B cell (primary cell): Measurements from ENCODE around the gene CETN3. TPM values are rescaled to one million over a fixed set of nuclear protein-coding genes. Genes with fewer than 3 reads are reported as not detected.

Source experiments
- ATAC-seq: fragments of 200-7000 bp; cut with Tn5 transposase; one replicate; pipeline ENCODE4 v1.10.0; 2021; ENCODE audit warnings: low read depth, mild to moderate bottlenecking, moderate number of reproducible peaks, moderate library complexity
- CTCF ChIA-PET: fragments of 350-600 bp; sonication (Branson Sonifier 250); formaldehyde crosslinking; loops from one replicate; lab custom pipeline; 2021; ENCODE audit warnings: antibody characterized with exemption, inconsistent platforms; lab: Charles Lee
- POLR2A ChIA-PET: fragments of 350-600 bp; sonication (Branson Sonifier 250); formaldehyde crosslinking; loops from one replicate; lab custom pipeline; 2021; ENCODE audit warnings: antibody characterized with exemption; lab: Charles Lee
- DNase-seq: peaks from one replicate; pipeline ENCODE4 v3.0.0; 2013
- H2AFZ ChIP-seq: 2 replicates; pipeline ENCODE4 v1.6.1; 2012; ENCODE audit warnings: mild to moderate bottlenecking, low read depth, low read length; ENCODE audit not compliant: insufficient read depth, poor library complexity, severe bottlenecking
- H3K27ac ChIP-seq, 2 donors: 1 replicate in 1 of 2; 2 replicates in 1 of 2; pipeline ENCODE4 v1.5.1; 2012 to 2013; ENCODE audit warnings: low read length in 2 of 2, mild to moderate bottlenecking in 2 of 2, moderate library complexity in 1 of 2
- H3K27me3 ChIP-seq, 4 experiments: fragments of 200-600 bp in 1 of 4; sonication (generic) in 1 of 4; replicated peaks in 1 of 4; 1 replicate in 2 of 4; 2 replicates in 2 of 4; pipeline versions ENCODE4 v1.6.1 to v1.7.0; 2013 to 2016; ENCODE audit warnings: low read length in 3 of 4, mild to moderate bottlenecking in 2 of 4, mixed read lengths in 1 of 4, moderate library complexity in 1 of 4; ENCODE audit not compliant: insufficient read depth in 4 of 4, control insufficient read depth in 3 of 4; ENCODE audit errors: control extremely low read depth in 1 of 4
- H3K36me3 ChIP-seq, 2 experiments: replicated peaks in 1 of 2; 1 replicate in 1 of 2; 2 replicates in 1 of 2; pipeline versions ENCODE4 v1.6.1 to v1.7.1; 2013; ENCODE audit warnings: low read length in 1 of 2; ENCODE audit not compliant: insufficient read depth in 2 of 2, control insufficient read depth in 1 of 2; ENCODE audit errors: control extremely low read depth in 1 of 2, extremely low read depth in 1 of 2
- H3K4me1 ChIP-seq, 2 donors: fragments of 200-600 bp in 1 of 2; sonication (generic) in 1 of 2; 1 replicate in 1 of 2; 2 replicates in 1 of 2; pipeline versions ENCODE4 v1.5.1 to v1.6.1; 2013 to 2017; ENCODE audit warnings: low read length in 2 of 2; ENCODE audit not compliant: control insufficient read depth in 2 of 2, insufficient read depth in 2 of 2
- H3K4me2 ChIP-seq: replicated peaks from 2 replicates; pipeline ENCODE3; 2012; ENCODE audit warnings: mild to moderate bottlenecking, low read depth, low read length; ENCODE audit not compliant: poor library complexity, severe bottlenecking
- H3K4me3 ChIP-seq, 5 experiments: fragments of 200-600 bp in 1 of 5; sonication (generic) in 1 of 5; 1 replicate in 3 of 5; 2 replicates in 2 of 5; pipeline versions ENCODE4 v1.5.1 to v1.7.0; 2011 to 2016; ENCODE audit warnings: low read length in 4 of 5, mild to moderate bottlenecking in 4 of 5, low read depth in 2 of 5, control low read depth in 1 of 5, moderate library complexity in 1 of 5; ENCODE audit not compliant: insufficient read depth in 1 of 5; ENCODE audit errors: control extremely low read depth in 1 of 5, extremely low read depth in 1 of 5
- H3K79me2 ChIP-seq: fragments of 200-600 bp; sonication (generic); one replicate; pipeline ENCODE4 v1.6.0; 2016; ENCODE audit warnings: low read length; ENCODE audit not compliant: control insufficient read depth, insufficient read depth
- H3K9ac ChIP-seq: fragments of 200-600 bp; sonication (generic); 2 replicates; pipeline ENCODE4 v1.6.1; 2017; ENCODE audit warnings: mild to moderate bottlenecking, low read length, moderate library complexity
- H3K9me3 ChIP-seq, 3 donors: one replicate each; pipeline versions ENCODE4 v1.6.1 to v1.7.1; 2013; ENCODE audit warnings: low read length in 2 of 3; ENCODE audit not compliant: control insufficient read depth in 2 of 3, insufficient read depth in 1 of 3; ENCODE audit errors: control extremely low read depth in 1 of 3
- H4K20me1 ChIP-seq: 2 replicates; pipeline ENCODE4 v1.6.0; 2012; ENCODE audit warnings: mild to moderate bottlenecking, low read length; ENCODE audit not compliant: insufficient read depth, control insufficient read depth, poor library complexity, severe bottlenecking
- H3K27ac Mint-ChIP-seq: one replicate; pipeline ENCODE4 v1.8.0; 2021; ENCODE audit warnings: mixed read lengths
- H3K27me3 Mint-ChIP-seq: one replicate; pipeline ENCODE4 v1.8.0; 2021; ENCODE audit warnings: mixed read lengths
- H3K4me1 Mint-ChIP-seq: one replicate; pipeline ENCODE4 v1.8.0; 2021; ENCODE audit warnings: mixed read lengths
- H3K4me3 Mint-ChIP-seq: one replicate; pipeline ENCODE4 v1.8.0; 2021; ENCODE audit warnings: mixed read lengths
- H3K9me3 Mint-ChIP-seq: one replicate; pipeline ENCODE4 v1.8.0; 2022; ENCODE audit warnings: mixed read lengths; ENCODE audit not compliant: insufficient read depth
- CTCF ChIP-seq: fragments of 200-600 bp; IDR thresholded peaks from one replicate; pipeline ENCODE4 v1.8.0; 2022; ENCODE audit warnings: antibody characterized with exemption, mild to moderate bottlenecking
- EZH2 ChIP-seq: IDR thresholded peaks from 2 replicates; pipeline ENCODE4 v1.6.1; 2012; ENCODE audit warnings: borderline replicate concordance, low read depth, mild to moderate bottlenecking, moderate library complexity, low read length; ENCODE audit not compliant: insufficient read depth, poor library complexity, severe bottlenecking
- WGBS: methylation state at CpG from one replicate; pipeline ENCODE4 v1.1.5; 2013; ENCODE audit warnings: missing lambda C conversion rate; ENCODE audit not compliant: insufficient coverage; 5-methylcytosine and 5-hydroxymethylcytosine counted together
- intact Hi-C: fragments of 100-400 bp; cut with micrococcal nuclease; formaldehyde crosslinking; loops from one replicate; pipeline ENCODE4 v1.10.0; 2022
- polyA plus RNA-seq: library from polyadenylated mRNA; depleted of rRNA; stranded (reverse); fragments of >200 nt; gene quantifications from 2 replicates; pipeline ENCODE4 v1.2.3, GENCODE V29; 2012
- total RNA-seq, 2 donors: library from RNA; stranded (reverse); fragments of 120-200 nt in 1 of 2; gene quantifications; 1 replicate in 1 of 2; 2 replicates in 1 of 2; pipeline versions ENCODE4 v1.2.3 to v1.2.4, GENCODE V29; 2013 to 2022

Gene CETN3
- total and polyA plus RNA-seq, 2 donors (not counting 1 experiment from before 2014, with no cell fraction given), result 1.5 to 18.0 TPM

- intact Hi-C loops, result no loop called here
- CTCF ChIA-PET, result interaction anchor here (0.7 kb wide), 1 partner anchor 393 kb away, joined by 3 read pairs; no protein-coding TSS in a partner anchor
These were observed 18.6 kb downstream of the CETN3 start for GRCh38 chr5:90390928-90391327.

GRCh38 chr5:90390326-90390725 lies 19.2 kb downstream of the CETN3 start:
- H3K27me3 ChIP-seq, result no peaks in the 10 kb centered on the region
- ChIA-PET POLR2A (no interaction called here), CTCF (interaction anchor here (0.7 kb wide), 1 partner anchor 393 kb away, joined by 3 read pairs; no protein-coding TSS in a partner anchor)
- H3K9ac ChIP-seq, result no peak overlapping the region
- H3K9me3 ChIP-seq, result no peaks in the 10 kb centered on the region
- no CpG with 5 or more reads among the region's 2 CpGs for WGBS
- Mint-ChIP-seq H3K4me3 (no peak overlapping the region), H3K4me1 (no peaks in the 10 kb centered on the region), H3K27ac (no peak overlapping the region), H3K9me3 (no peaks in the 10 kb centered on the region), H3K27me3 (no peaks in the 10 kb centered on the region)
- no peak for DNase-seq
- H3K4me2 ChIP-seq, result no peak overlapping the region
- no peak overlapping the region for H3K27ac ChIP-seq
- no peak overlapping the region for H3K4me3 ChIP-seq
- no peaks in the 10 kb centered on the region for H4K20me1 ChIP-seq
- no peak overlapping the region for H2AFZ ChIP-seq
- ATAC-seq, result no peak
- peaks cover 3 to 9% of the 10 kb centered on the region in 2 experiments for H3K36me3 ChIP-seq
- intact Hi-C loops, result no loop called here
- H3K4me1 ChIP-seq, result no peaks in the 10 kb centered on the region
- TF ChIP-seq CTCF (no peak), EZH2 (no peak)
- no peaks in the 10 kb centered on the region for H3K79me2 ChIP-seq

More at GRCh38 chr5:90390928-90391327, 18.6 kb downstream of the CETN3 start:
- Histone ChIP-seq H3K9me3 (no peaks in the 10 kb centered on the region), H3K4me2 (no peak overlapping the region), H3K27ac (no peak overlapping the region), H3K4me3 (no peak overlapping the region), H3K36me3 (peaks cover 3 to 9% of the 10 kb centered on the region in 2 experiments), H3K27me3 (no peaks in the 10 kb centered on the region), H3K4me1 (no peaks in the 10 kb centered on the region), H3K79me2 (no peaks in the 10 kb centered on the region), H4K20me1 (no peaks in the 10 kb centered on the region), H2AFZ (no peak overlapping the region), H3K9ac (no peak overlapping the region)
- Mint-ChIP-seq H3K27me3 (no peaks in the 10 kb centered on the region), H3K4me1 (no peaks in the 10 kb centered on the region), H3K9me3 (no peaks in the 10 kb centered on the region), H3K27ac (no peak overlapping the region), H3K4me3 (no peak overlapping the region)
- WGBS, result 100% methylated on average over 2 of the region's 3 CpGs
- DNase-seq (no peak), ATAC-seq (no peak)
- TF ChIP-seq CTCF, result no peak
- no peak for TF ChIP-seq EZH2
- POLR2A ChIA-PET, result no interaction called here
